HuH-7.5 (cell line): ENCODE results near the gene EDIL3.

Experiments
- DNase-seq: peaks from one replicate; pipeline ENCODE4 v3.0.0; 2011; ENCODE audit warnings: low spot score

Gene EDIL3

DNA sequence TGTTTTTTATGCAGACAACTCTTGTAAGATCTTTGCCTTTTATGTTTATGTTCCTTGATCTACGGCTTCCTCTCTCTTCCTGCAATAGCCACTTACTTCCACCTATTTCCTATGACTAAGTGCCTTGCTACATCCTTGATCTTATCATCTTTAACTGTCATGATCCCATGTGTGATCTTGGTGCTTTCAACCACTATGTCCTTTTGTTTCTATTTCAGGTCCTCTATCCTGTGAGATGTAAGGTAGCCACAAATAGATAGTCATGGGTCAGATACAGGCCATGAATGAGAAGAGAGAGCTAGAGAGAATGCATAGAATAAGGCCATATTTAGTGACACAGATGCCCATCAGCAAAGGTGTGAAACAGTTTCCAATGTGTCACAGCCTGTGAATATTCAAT lies 420.4 kb downstream of the EDIL3 start:
- no peak for DNase-seq

DNA sequence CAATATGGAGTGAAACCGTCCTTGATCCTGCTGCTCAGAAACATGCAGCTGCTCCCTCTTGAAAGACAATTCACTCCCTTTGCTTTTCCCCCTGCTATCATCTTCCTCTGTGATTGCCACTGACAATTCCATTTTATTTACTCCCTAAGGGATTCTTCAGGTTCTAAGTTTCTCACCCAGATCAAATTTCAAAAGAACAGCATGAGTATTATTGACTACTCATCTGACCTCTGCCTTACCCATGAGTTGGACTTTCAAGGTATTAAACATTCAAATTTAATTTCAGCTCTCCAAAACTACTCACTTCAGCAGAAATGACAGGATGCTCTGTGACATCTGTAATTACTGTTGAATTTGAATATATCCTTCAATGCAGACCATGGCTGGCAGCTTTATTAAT lies 427.5 kb downstream of the EDIL3 start:
- DNase-seq = no peak

GRCh38 chr5:83956386-83956785 lies 428.3 kb downstream of the EDIL3 start:
- no peak for DNase-seq

GRCh38 chr5:83955916-83956315 lies 428.8 kb downstream of the EDIL3 start:
- DNase-seq = no peak

- DNase-seq = no peak
Measured at GRCh38 chr5:83947763-83948162, 436.9 kb downstream of the EDIL3 start.

DNA sequence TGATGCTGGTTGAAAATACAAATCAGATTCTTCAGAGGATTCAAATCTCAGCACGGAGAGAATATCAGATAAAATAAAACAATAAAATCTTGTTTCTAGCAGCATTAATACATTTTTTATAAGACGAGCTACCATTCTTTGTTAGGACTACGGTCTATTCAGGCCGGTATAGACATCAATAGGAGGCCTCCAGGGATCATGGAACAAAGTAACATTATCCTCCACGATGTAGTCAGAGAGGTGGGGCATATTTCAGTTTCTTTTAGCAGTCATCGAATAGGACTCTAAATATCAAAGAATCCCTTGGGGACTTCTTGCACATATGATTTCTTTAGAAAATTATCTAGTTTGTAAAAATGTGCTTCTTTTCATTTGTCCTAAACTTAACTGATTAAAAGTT lies 438.2 kb downstream of the EDIL3 start:
- DNase-seq = no peak

DNA sequence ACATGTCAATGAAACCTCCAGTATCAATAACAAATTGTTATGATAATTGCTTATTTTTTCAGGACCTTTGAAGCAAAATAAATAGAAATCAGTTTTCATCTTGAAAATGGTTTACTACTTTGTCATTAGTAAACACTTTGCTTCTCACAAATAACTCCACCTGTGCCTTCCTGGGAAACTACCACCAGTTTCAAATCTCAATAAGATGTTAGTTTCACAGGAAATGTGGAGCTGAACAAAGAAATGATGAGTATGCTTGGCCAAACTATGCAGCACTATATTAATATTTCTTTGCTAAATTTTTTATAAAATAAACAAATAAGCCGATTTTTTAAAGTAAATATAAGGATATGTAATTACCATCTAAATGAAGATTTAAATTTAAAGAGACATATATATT lies 442.5 kb downstream of the EDIL3 start:
- DNase-seq = no peak

DNA sequence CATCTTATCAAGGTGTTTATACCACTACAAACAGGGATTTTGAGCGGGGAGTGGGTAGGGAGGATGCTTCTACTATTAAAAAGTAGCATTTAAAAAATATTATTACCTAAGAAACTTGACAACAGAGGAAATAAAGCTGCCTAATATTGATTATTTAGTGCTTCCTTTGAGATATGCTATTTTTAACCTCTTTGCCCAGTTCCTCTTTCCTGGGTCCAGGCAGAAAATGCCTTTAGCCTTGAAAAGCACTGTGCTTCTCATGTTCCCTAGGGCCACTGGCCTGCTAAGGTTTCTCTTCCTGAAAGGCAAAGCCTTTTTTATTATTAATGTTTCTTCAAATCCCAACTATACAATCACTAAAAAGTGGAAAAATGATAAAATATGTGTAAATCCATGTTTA lies 446.8 kb downstream of the EDIL3 start:
- DNase-seq = no peak

DNA sequence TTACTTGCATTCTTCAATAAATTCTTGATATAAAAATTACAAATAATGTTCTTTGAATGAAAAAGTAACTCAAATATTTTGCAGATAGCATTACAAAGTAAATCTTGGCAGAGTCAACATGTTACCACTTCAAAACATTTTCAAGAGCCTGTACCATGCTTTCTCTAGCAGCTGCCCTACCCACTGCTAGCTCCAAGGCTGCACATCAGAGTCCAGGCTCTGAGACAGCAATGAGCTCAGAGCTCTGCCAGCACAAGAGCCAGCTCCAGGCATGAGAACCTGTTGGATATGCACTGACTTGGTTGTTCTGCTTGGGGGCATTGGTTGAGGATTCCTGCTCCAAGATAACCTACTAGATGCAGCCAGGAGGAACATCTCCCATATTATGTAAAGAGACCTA lies 452.7 kb downstream of the EDIL3 start:
- no peak for DNase-seq

- DNase-seq = no peak
Measured at GRCh38 chr5:83927140-83927733, 457.4 kb downstream of the EDIL3 start.

GRCh38 chr5:83925955-83926337 lies 458.7 kb downstream of the EDIL3 start:
- DNase-seq = no peak

DNA sequence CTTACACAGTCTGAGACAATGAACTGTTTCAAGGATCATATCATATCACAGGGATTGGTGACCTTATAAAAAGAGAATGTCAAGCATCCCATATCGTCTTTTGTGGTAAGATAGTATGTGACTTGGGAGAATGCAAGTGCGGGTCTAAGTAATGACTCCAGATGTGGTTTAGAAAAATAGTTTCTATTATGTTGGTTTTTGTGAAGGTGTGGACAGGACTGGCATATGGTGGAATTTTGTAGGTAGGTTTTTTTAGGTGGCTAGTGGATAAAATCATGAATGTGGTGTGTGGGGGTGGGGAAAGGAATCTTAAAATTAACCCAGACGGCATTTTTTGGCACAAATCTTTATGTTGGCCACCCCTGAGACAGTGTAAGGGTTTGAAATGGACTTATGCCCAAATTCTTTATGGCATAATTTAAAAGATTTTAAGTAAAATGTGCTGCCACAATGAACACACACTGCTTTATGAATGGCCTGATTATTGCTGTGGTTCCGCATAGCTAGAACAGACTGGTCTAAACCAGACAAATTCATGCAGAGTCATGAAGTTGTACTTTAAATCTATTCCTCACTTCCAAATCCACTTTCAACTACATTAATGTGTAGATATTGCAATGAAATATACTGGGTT lies 459.2 kb downstream of the EDIL3 start:
- DNase-seq = no peak

DNA sequence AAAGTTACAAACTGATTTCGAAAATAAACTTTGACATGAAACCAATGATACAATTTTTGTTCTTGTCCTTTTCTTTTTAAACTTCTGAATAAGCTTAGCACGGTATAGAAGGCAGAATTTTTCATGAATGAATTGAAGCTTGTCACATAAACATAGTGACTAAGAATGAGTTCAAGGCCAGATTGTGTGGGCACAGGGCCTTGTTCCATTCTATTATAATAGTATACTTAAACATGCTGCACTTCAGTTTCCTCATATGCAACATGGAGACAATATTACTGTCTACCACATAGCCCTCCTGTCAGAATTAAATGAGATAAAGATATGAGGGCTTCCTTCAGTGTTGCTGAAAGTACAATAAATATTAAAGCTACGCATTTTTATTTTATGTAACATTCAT lies 459.8 kb downstream of the EDIL3 start:
- no peak for DNase-seq

GRCh38 chr5:83924171-83924570 lies 460.5 kb downstream of the EDIL3 start:
- DNase-seq = no peak

DNA sequence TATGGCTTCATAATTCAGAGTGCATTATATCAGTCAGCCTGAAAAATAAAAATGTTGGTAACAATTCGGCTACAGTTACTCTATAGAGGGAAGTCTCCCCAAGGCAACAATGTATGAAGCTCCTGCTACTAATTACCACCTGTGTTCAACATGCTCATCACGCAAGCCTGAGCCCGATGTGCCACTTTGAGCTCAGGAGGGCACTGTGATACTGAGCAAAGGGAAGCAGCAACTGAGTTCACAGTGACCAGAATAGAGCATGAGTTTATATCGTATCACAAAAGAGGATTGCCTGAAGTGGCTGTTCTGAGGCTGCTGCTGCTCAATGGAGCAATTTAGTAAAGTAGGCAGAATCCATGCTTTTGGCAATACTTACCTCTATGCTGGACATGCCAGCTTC lies 462.0 kb downstream of the EDIL3 start:
- DNase-seq = no peak

- DNase-seq = no peak
Measured at GRCh38 chr5:83921666-83922193, 462.9 kb downstream of the EDIL3 start.

- DNase-seq = no peak
Measured at GRCh38 chr5:83919071-83920041, 465.3 kb downstream of the EDIL3 start.

DNA sequence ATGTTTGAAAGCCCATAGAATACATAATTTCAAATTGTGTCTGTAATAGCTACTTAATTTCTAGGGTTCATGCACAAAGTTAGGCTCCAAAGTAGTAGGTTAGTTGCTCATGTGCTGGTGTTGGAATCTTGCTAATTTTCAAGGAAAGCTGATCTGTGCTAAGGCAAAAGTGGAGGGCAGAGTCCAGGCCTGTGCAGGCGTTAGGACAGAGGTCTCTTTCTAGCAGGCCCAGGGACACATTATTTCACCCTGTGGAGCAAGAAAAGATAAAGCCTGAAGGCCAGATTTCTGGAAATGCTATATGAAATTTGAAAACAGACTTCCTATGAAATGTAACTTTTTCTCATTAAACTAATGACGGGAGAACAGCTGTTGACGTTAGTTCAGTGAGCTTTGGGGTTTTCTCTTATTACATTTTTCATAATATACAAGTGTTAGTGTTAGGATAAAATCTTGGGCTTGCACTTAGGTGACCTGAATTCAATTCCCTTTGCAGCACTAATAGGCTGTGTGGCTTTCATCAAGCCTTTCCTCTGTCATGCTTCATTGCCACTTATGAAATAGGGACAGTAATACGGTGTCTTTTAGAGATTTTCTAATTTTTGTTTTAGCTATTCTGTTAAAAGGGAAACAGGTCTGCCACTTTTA lies 467.3 kb downstream of the EDIL3 start:
- DNase-seq = no peak

- DNase-seq = no peak
Measured at GRCh38 chr5:83914662-83915418, 469.8 kb downstream of the EDIL3 start.

DNA sequence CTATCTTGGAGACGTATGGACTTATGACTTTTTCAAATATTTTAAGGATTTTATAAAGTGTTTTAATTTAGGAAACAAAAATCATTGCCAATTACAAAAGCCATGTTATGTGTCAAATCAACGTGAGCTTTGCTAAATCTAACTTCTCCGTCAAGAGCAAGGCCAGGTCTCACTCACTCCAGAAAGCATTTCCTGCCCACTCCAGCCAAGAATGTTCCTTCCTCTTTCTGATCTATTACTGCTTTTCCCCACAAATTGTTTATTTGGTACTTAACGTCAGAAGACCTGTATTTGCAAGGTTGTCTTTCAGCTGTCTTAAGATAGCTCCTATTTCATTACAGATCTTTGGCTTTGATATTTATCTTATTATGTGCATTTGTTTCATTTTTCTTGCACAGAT lies 470.5 kb downstream of the EDIL3 start:
- DNase-seq = no peak

GRCh38 chr5:83913593-83913992 lies 471.1 kb downstream of the EDIL3 start:
- DNase-seq = no peak
